Gastrocnemius medialis (tissue), 4 donors: ENCODE measurements around the gene DPP10. TPM values are rescaled to one million over a fixed set of nuclear protein-coding genes. Genes with fewer than 3 reads are reported as not detected.

Source experiments
- ATAC-seq, 2 donors: fragments of 150-250 bp; one replicate each; pipeline ENCODE4 v1.9.1; 2016
- DNase-seq, 2 donors: peaks; one replicate each; pipeline ENCODE4 v3.0.0-alpha.2; 2019
- H3K27ac ChIP-seq, 4 donors: fragments of 200-600 bp; sonication (generic); 1 replicate in 1 of 4; 2 replicates in 3 of 4; pipeline ENCODE4 v1.5.1; 2016 to 2018; ENCODE audit warnings: mild to moderate bottlenecking in 2 of 4, moderate library complexity in 1 of 4
- H3K27me3 ChIP-seq, 3 donors: fragments of 200-600 bp; sonication (generic) in 2 of 3; 1 replicate in 1 of 3; 2 replicates in 2 of 3; pipeline versions ENCODE4 v1.5.1 to v1.6.0; 2016 to 2019; ENCODE audit warnings: mild to moderate bottlenecking in 1 of 3, moderate library complexity in 1 of 3
- H3K36me3 ChIP-seq, 2 donors: fragments of 200-600 bp; sonication (generic) in 1 of 2; one replicate each; pipeline ENCODE4 v1.5.1; 2017 to 2018
- H3K4me1 ChIP-seq, 2 donors: fragments of 200-600 bp; sonication (generic) in 1 of 2; one replicate each; pipeline ENCODE4 v1.5.1; 2016 to 2017; ENCODE audit warnings: mild to moderate bottlenecking in 2 of 2
- H3K4me3 ChIP-seq, 4 donors: fragments of 200-600 bp; sonication (generic) in 3 of 4; 1 replicate in 1 of 4; 2 replicates in 3 of 4; pipeline ENCODE4 v1.5.1; 2016 to 2019; ENCODE audit warnings: mild to moderate bottlenecking in 2 of 4
- H3K9me3 ChIP-seq, 3 donors: fragments of 200-600 bp; sonication (generic) in 2 of 3; 1 replicate in 1 of 3; 2 replicates in 2 of 3; pipeline ENCODE4 v1.5.1; 2016 to 2019
- POLR2A ChIP-seq, 2 donors: fragments of 450-650 bp; IDR thresholded peaks; one replicate each; pipeline ENCODE4 v1.6.1; 2017; ENCODE audit warnings: antibody characterized with exemption in 2 of 2, mild to moderate bottlenecking in 2 of 2, moderate library complexity in 2 of 2
- in situ Hi-C, 4 donors: fragments of 200-750 bp; cut with MboI; loops; one replicate each; pipeline versions ENCODE4 v1.15.0 to v1.8.0; 2017; ENCODE audit warnings: low sequenced_read_pairs in 4 of 4
- intact Hi-C: fragments of 100-400 bp; cut with DNase I; formaldehyde crosslinking; loops from one replicate; pipeline ENCODE4 v1.15.1; 2023; ENCODE audit warnings: low total_unique reads
- total RNA-seq, 4 donors: library from RNA; depleted of rRNA; stranded (reverse); fragments of >200 nt; gene quantifications; one replicate each; pipeline versions ENCODE4 v1.1.0 to v1.2.3, GENCODE V29; 2016
- TF ChIP-seq, protein P1 (sequence below), 5 experiments: fragments of 450-650 bp in 3 of 5; fragments of 200-600 bp in 2 of 5; sonication (generic) in 2 of 5; IDR thresholded peaks in 4 of 5; conservative IDR thresholded peaks in 1 of 5; 1 replicate in 4 of 5; 2 replicates in 1 of 5; pipeline ENCODE4 v1.5.1; 2016 to 2019; ENCODE audit warnings: antibody characterized with exemption in 5 of 5, mild to moderate bottlenecking in 3 of 5, moderate library complexity in 3 of 5

DPP10 gene
- total RNA-seq, 4 donors from 2014 or later, result not detected

DNA sequence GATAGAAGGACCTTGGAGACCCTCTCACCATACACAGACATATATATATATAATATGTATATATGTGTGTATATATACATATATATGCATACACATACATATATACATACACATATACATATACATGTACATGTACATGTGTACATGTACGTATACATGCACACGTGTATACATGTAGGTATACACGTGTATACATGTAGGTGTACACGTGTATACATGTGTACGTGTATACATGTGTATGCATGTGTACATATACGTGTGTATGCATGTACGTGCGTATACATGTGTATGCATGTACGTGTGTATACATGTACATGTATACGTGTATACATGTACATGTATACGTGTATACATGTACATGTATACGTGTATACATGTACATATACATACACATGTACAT, 54.5 kb downstream of the DPP10 start:
- intact Hi-C loops, result no loop called here
- no peak for ATAC-seq
- Histone ChIP-seq H3K27ac (no peak overlapping the region), H3K9me3 (no peaks in the 10 kb centered on the region), H3K4me3 (no peak overlapping the region), H3K27me3 (no peaks in the 10 kb centered on the region), H3K36me3 (no peaks in the 10 kb centered on the region), H3K4me1 (no peaks in the 10 kb centered on the region)
- in situ Hi-C loops, result no loop called here
- TF ChIP-seq, protein P1, sequence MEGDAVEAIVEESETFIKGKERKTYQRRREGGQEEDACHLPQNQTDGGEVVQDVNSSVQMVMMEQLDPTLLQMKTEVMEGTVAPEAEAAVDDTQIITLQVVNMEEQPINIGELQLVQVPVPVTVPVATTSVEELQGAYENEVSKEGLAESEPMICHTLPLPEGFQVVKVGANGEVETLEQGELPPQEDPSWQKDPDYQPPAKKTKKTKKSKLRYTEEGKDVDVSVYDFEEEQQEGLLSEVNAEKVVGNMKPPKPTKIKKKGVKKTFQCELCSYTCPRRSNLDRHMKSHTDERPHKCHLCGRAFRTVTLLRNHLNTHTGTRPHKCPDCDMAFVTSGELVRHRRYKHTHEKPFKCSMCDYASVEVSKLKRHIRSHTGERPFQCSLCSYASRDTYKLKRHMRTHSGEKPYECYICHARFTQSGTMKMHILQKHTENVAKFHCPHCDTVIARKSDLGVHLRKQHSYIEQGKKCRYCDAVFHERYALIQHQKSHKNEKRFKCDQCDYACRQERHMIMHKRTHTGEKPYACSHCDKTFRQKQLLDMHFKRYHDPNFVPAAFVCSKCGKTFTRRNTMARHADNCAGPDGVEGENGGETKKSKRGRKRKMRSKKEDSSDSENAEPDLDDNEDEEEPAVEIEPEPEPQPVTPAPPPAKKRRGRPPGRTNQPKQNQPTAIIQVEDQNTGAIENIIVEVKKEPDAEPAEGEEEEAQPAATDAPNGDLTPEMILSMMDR (IDR thresholded peaks at IDR 0.05 in 4 of 5, conservative IDR thresholded peaks at IDR 0.05 in 1 of 5), result no peak
- TF ChIP-seq POLR2A (IDR thresholded peaks at IDR 0.05), result no peak
- no peak for DNase-seq

DNA sequence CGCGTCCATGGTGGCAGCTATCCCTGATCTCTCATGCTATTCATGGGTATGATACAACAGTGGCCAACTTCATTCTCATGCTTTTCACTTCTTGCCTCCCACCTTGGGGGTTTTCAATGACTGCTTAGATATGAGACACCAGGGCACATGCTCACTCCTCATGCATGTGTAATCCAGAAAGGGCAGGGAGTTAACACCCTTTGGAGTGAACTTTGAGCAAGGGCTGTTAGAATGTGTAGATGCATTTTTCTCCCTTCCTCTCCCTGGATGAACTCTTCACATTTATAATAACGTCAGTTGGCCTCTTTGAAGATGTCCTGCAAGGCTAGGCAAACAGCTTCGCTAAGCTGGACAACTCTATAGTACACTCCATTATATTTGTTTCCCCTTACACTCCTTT, 56.7 kb downstream of the DPP10 start:
- Histone ChIP-seq H3K36me3 (no peaks in the 10 kb centered on the region), H3K27ac (no peak overlapping the region), H3K9me3 (no peaks in the 10 kb centered on the region), H3K4me1 (no peaks in the 10 kb centered on the region), H3K4me3 (no peak overlapping the region), H3K27me3 (no peaks in the 10 kb centered on the region)
- TF ChIP-seq POLR2A (IDR thresholded peaks at IDR 0.05), result no peak
- TF ChIP-seq, protein P1 (IDR thresholded peaks at IDR 0.05 in 4 of 5, conservative IDR thresholded peaks at IDR 0.05 in 1 of 5), result no peak
- DNase-seq (no peak), ATAC-seq (no peak)
- intact Hi-C loops, result no loop called here
- in situ Hi-C loops, result no loop called here

DNA sequence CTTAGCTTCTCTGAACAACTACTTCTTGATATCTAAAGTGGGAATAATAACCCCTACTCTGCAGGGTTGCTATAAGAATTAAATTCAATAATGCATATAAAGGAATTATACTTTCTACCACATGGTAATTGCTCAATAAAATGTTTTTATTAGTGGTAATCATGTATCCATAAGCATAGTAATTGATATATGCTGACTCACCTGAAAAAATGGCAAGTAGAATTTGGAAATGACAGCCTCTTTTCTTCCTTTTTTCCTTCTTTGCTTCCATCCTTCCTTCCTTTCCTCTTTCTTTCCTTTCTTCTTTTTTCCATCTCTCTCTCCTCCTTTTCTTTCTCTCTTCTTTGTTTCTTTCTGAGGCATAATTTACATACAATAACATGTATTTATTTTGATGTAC, 65.3 kb downstream of the DPP10 start:
- TF ChIP-seq, protein P1 (IDR thresholded peaks at IDR 0.05 in 4 of 5, conservative IDR thresholded peaks at IDR 0.05 in 1 of 5), result no peak
- TF ChIP-seq POLR2A (IDR thresholded peaks at IDR 0.05), result no peak
- no peaks in the 10 kb centered on the region for H3K9me3 ChIP-seq
- no peak for DNase-seq
- H3K27me3 ChIP-seq, result no peaks in the 10 kb centered on the region
- H3K27ac ChIP-seq, result no peak overlapping the region
- no peak overlapping the region for H3K4me3 ChIP-seq
- in situ Hi-C loops (no loop called here), intact Hi-C loops (no loop called here)
- no peaks in the 10 kb centered on the region for H3K4me1 ChIP-seq
- no peak for ATAC-seq
- H3K36me3 ChIP-seq, result no peaks in the 10 kb centered on the region

DNA sequence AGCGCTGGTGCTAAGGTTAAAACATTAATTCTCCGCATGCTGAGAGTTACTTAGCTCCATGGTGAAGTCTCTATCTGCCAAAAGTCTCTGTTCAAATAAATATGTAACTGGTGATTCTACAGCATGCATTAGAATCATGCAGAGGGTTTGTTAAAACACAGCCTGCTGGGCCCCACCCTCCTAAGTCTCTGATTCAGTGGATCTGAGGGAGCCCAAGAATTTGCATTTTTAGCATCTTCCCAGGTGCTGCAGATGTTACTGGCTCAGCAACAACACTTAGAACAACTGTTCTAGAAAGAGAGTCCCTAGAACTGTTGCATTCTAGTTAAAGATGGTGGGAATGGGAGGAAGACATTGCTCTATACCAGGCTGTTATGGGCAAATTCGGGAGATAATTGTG, 73.4 kb downstream of the DPP10 start:
- in situ Hi-C loops, result no loop called here
- ATAC-seq (no peak), DNase-seq (no peak)
- no peaks in the 10 kb centered on the region for H3K4me1 ChIP-seq
- H3K27me3 ChIP-seq, result no peaks in the 10 kb centered on the region
- H3K4me3 ChIP-seq, result no peak overlapping the region
- no peaks in the 10 kb centered on the region for H3K36me3 ChIP-seq
- TF ChIP-seq POLR2A (IDR thresholded peaks at IDR 0.05), result no peak
- TF ChIP-seq, protein P1 (IDR thresholded peaks at IDR 0.05 in 4 of 5, conservative IDR thresholded peaks at IDR 0.05 in 1 of 5), result no peak
- no peaks in the 10 kb centered on the region for H3K9me3 ChIP-seq
- intact Hi-C loops, result no loop called here
- no peak overlapping the region for H3K27ac ChIP-seq

DNA sequence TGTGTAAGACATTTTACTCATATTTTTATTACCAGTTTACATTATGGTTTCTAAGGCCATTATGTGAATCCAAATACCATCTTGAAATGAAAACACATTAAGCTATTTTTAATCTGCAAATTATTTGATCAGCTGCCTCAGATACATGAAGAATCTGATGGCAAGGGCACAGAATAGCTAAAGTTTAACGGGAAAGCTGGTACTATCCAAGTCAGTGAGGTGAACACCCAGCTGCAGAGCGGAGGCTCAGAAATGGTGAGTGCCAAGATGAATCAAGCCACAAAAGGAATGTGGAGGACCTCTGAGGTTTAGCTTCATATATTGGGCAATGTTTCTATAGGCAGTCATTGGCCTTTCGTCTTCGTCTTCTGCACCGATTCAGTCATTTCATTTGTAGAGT, 75.1 kb downstream of the DPP10 start:
- in situ Hi-C loops, result no loop called here
- ATAC-seq (no peak), DNase-seq (no peak)
- Histone ChIP-seq H3K9me3 (no peaks in the 10 kb centered on the region), H3K27ac (no peak overlapping the region), H3K4me3 (no peak overlapping the region), H3K27me3 (no peaks in the 10 kb centered on the region), H3K36me3 (no peaks in the 10 kb centered on the region), H3K4me1 (no peaks in the 10 kb centered on the region)
- TF ChIP-seq POLR2A (IDR thresholded peaks at IDR 0.05), result no peak
- intact Hi-C loops, result no loop called here
